Colon (tissue), 2 donors: ENCODE measurements around the gene MBNL1.
A peak's percentile ranks its signal among the peaks of the same experiment; 100 is the strongest.

Source experiments
- FAIRE-seq: peaks from 2 replicates; lab custom pipeline; 2012; peaks lifted over from hg19 to GRCh38; lab: Jason Lieb, UNC
- donor health status: control.
- donor health status: control.

MBNL1 gene

GRCh38 chr3:152298393-152299248 lies 29.9 kb downstream of the MBNL1 start:
- FAIRE-seq = no peak

GRCh38 chr3:152299249-152299976 lies 30.7 kb downstream of the MBNL1 start:
- FAIRE-seq = no peak

GRCh38 chr3:152300029-152300731 lies 31.5 kb downstream of the MBNL1 start:
- no peak for FAIRE-seq

- FAIRE-seq = no peak
These were observed 33.0 kb downstream of the MBNL1 start for GRCh38 chr3:152301745-152302181.

GRCh38 chr3:152302521-152303021 lies 33.8 kb downstream of the MBNL1 start:
- no peak for FAIRE-seq

GRCh38 chr3:152304160-152304559 lies 35.4 kb downstream of the MBNL1 start:
- no peak for FAIRE-seq

- no peak for FAIRE-seq
These were observed 36.3 kb downstream of the MBNL1 start for GRCh38 chr3:152305075-152305474.

- FAIRE-seq = no peak
These were observed 39.2 kb downstream of the MBNL1 start for GRCh38 chr3:152307829-152308474.

- FAIRE-seq = no peak
These were observed 39.7 kb downstream of the MBNL1 start for GRCh38 chr3:152308475-152308844.

GRCh38 chr3:152309031-152309430 lies 40.3 kb downstream of the MBNL1 start:
- no peak for FAIRE-seq

- no peak for FAIRE-seq
These were observed 41.0 kb downstream of the MBNL1 start for GRCh38 chr3:152309535-152310307.

- no peak for FAIRE-seq
These were observed 44.7 kb downstream of the MBNL1 start for GRCh38 chr3:152313430-152313829.

- peak; percentile 31 for FAIRE-seq
These were observed 45.2 kb downstream of the MBNL1 start for GRCh38 chr3:152313914-152314313.

GRCh38 chr3:152314677-152315353 lies 46.1 kb downstream of the MBNL1 start:
- no peak for FAIRE-seq

GRCh38 chr3:152315623-152316022 lies 46.9 kb downstream of the MBNL1 start:
- FAIRE-seq = no peak

GRCh38 chr3:152316318-152316717 lies 47.6 kb downstream of the MBNL1 start:
- FAIRE-seq = no peak

GRCh38 chr3:152317184-152317583 lies 48.5 kb downstream of the MBNL1 start:
- FAIRE-seq = no peak

- no peak for FAIRE-seq
These were observed 49.2 kb downstream of the MBNL1 start for GRCh38 chr3:152317956-152318355.

- FAIRE-seq = no peak
These were observed 49.8 kb downstream of the MBNL1 start for GRCh38 chr3:152318512-152318911.

- FAIRE-seq = no peak
These were observed 50.5 kb downstream of the MBNL1 start for GRCh38 chr3:152319256-152319655.
